ENCODE measurements around the gene TEX14.
"Not testable (repeated sequence)": the region's sequence is repeated elsewhere in the genome, so short reads cannot be mapped to it uniquely, and the experiment has no call there.

TEX14 gene

GRCh38 chr17:58658804-58659713 lies 32.8 kb downstream of the TEX14 start:
- Histone ChIP-seq H3K4me3 (replicated peaks; ENCODE audit: insufficient read depth, low read length) (peak overlapping the region; percentile 31), H3K27ac (replicated peaks) (peak overlapping the region; percentile 94), H3K27me3 (ENCODE audit: insufficient read depth, poor library complexity, severe bottlenecking) (no peaks in the 10 kb centered on the region)
- DNase-seq (ENCODE audit: low read depth in 1 of 2, low spot score in 1 of 2), result peak; percentile 80 to 81
- TF ChIP-seq SPI1 (IDR thresholded peaks at IDR 0.05; ENCODE audit: borderline replicate concordance, low read depth) (no peak), POLR2AphosphoS5 (IDR thresholded peaks at IDR 0.05; ENCODE audit: low read depth) (peak; percentile 100), GABPA (IDR thresholded peaks at IDR 0.05; ENCODE audit: low read depth) (peak; percentile 34; the same call in 1 of the 2 replicates)

GRCh38 chr17:58657962-58658803 lies 33.7 kb downstream of the TEX14 start:
- not testable (repeated sequence) for DNase-seq (ENCODE audit: low read depth in 1 of 2, low spot score in 1 of 2); H3K27ac ChIP-seq (replicated peaks); H3K27me3 ChIP-seq (ENCODE audit: insufficient read depth, poor library complexity, severe bottlenecking); H3K4me3 ChIP-seq (replicated peaks; ENCODE audit: insufficient read depth, low read length)

- Histone ChIP-seq H3K4me3 (replicated peaks; ENCODE audit: insufficient read depth, low read length) (no peak overlapping the region), H3K27me3 (ENCODE audit: insufficient read depth, poor library complexity, severe bottlenecking) (no peaks in the 10 kb centered on the region), H3K27ac (replicated peaks) (no peak overlapping the region)
- DNase-seq (ENCODE audit: low read depth in 1 of 2, low spot score in 1 of 2), result no peak
- TF ChIP-seq REST (IDR thresholded peaks at IDR 0.05; ENCODE audit: insufficient replicate concordance, low read depth) (no peak), GABPA (IDR thresholded peaks at IDR 0.05; ENCODE audit: low read depth) (no peak), SPI1 (IDR thresholded peaks at IDR 0.05; ENCODE audit: borderline replicate concordance, low read depth) (no peak), POLR2AphosphoS5 (IDR thresholded peaks at IDR 0.05; ENCODE audit: low read depth) (no peak), CTCF (IDR thresholded peaks at IDR 0.05; ENCODE audit: insufficient read depth, low read length) (no peak)
Measured at GRCh38 chr17:58648236-58648635, 43.6 kb downstream of the TEX14 start.

- Histone ChIP-seq H3K27ac (replicated peaks) (no peak overlapping the region), H3K4me3 (replicated peaks; ENCODE audit: insufficient read depth, low read length) (no peak overlapping the region), H3K27me3 (ENCODE audit: insufficient read depth, poor library complexity, severe bottlenecking) (no peaks in the 10 kb centered on the region)
- no peak for DNase-seq (ENCODE audit: low read depth in 1 of 2, low spot score in 1 of 2)
- TF ChIP-seq GABPA (IDR thresholded peaks at IDR 0.05; ENCODE audit: low read depth), result no peak
- TF ChIP-seq CTCF (IDR thresholded peaks at IDR 0.05; ENCODE audit: insufficient read depth, low read length), result no peak
- no peak for TF ChIP-seq POLR2AphosphoS5 (IDR thresholded peaks at IDR 0.05; ENCODE audit: low read depth)
- TF ChIP-seq REST (IDR thresholded peaks at IDR 0.05; ENCODE audit: insufficient replicate concordance, low read depth), result no peak
- no peak for TF ChIP-seq SPI1 (IDR thresholded peaks at IDR 0.05; ENCODE audit: borderline replicate concordance, low read depth)
Measured at GRCh38 chr17:58643147-58643546, 48.7 kb downstream of the TEX14 start.
